ENCODE measurements around the gene C20orf204.

DNA sequence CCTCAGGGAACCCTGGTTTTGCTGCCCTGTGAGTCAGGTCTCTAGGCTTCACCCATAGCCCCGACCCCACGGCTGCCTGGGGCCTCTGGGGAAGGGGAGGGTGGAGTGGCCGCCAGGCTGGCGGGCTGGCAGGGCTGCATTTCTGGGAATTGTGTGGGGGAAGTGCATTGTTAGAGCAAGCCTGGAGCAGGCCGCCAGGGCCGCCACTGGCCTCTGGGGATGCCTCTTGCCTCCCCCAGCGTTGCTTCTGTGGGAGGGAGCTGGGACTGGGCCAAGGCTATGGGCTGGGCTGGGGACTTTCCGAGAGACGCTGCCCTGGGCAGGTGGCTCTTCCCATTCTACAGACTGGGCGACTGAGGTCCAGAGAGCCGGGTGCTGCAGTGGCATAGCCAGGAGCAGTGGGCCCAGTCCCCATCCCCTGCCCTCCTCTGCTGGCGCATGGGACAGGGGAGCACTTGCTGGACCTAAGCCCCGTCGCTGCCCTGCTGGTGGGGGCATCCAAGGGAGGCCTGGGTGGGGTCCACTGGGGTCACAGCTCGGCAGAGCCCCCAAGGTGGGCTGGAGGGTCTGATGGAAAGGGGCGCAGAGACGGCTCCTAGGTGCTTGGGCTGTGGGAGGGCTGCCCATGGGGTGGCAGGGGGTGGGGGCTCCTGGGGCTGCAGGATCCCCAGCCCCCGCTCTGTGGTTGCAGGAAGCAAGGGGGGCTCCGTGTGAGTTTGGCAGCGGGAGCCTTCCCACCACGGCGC lies 20.1 kb downstream of the C20orf204 start:
- TF ChIP-seq, protein P1, sequence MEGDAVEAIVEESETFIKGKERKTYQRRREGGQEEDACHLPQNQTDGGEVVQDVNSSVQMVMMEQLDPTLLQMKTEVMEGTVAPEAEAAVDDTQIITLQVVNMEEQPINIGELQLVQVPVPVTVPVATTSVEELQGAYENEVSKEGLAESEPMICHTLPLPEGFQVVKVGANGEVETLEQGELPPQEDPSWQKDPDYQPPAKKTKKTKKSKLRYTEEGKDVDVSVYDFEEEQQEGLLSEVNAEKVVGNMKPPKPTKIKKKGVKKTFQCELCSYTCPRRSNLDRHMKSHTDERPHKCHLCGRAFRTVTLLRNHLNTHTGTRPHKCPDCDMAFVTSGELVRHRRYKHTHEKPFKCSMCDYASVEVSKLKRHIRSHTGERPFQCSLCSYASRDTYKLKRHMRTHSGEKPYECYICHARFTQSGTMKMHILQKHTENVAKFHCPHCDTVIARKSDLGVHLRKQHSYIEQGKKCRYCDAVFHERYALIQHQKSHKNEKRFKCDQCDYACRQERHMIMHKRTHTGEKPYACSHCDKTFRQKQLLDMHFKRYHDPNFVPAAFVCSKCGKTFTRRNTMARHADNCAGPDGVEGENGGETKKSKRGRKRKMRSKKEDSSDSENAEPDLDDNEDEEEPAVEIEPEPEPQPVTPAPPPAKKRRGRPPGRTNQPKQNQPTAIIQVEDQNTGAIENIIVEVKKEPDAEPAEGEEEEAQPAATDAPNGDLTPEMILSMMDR (IDR thresholded peaks at IDR 0.05; ENCODE audit: low read depth, low read length): no peak
- no peak for TF ChIP-seq EZH2phosphoT487 (IDR thresholded peaks at IDR 0.05; ENCODE audit: low read depth)

Measured in OCI-LY3 (cell line).